ENCODE data around the gene POLR1E. TPM values are rescaled to one million over a fixed set of nuclear protein-coding genes. Genes with fewer than 3 reads are reported as not detected.

The POLR1E gene, protein sequence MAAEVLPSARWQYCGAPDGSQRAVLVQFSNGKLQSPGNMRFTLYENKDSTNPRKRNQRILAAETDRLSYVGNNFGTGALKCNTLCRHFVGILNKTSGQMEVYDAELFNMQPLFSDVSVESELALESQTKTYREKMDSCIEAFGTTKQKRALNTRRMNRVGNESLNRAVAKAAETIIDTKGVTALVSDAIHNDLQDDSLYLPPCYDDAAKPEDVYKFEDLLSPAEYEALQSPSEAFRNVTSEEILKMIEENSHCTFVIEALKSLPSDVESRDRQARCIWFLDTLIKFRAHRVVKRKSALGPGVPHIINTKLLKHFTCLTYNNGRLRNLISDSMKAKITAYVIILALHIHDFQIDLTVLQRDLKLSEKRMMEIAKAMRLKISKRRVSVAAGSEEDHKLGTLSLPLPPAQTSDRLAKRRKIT
- 30.1 and 31.2 TPM in 2 replicates for total RNA-seq (2013; cell fraction: nucleolus; rRNA removed)
- total RNA-seq (2014; rRNA removed) (52.1 and 57.9 TPM in 2 replicates), total RNA-seq (2014; rRNA removed; fragmentation: Illumina TruSeq; extraction: Trizol) (66.7 and 71.3 TPM in 2 replicates), total RNA-seq (2021) (47.7 and 48.7 TPM in 2 replicates), polyA plus RNA-seq (2011; rRNA removed) (59.7 and 61.1 TPM in 2 replicates), polyA plus RNA-seq (2014; fragmentation: Illumina TruSeq; extraction: Trizol) (65.0 and 66.6 TPM in 2 replicates), polyA plus RNA-seq (2014; fragmentation: Nextera tagmentation; extraction: Ambion mirVana) (10 to 100 TPM; 13.7 to 27.6 TPM), polyA plus RNA-seq (2014; rRNA removed) (55.7 and 57.2 TPM in 2 replicates), polyA plus RNA-seq (2016; fragmentation: Nextera tagmentation; extraction: Ambion mirVana) (10 to 100 TPM; 31.4 to 33.3 TPM), polyA minus RNA-seq (2011; rRNA and poly(A)+ RNA removed) (53.8 and 63.4 TPM in 2 replicates), Bru-seq, nascent RNA (percentile 77 among the genes with signal in this experiment), BruChase-seq, experiment 1, labeled RNA remaining after a 6-hour chase (percentile 74 among the genes with signal in this experiment), BruChase-seq, experiment 2, labeled RNA remaining after a 2-hour chase (percentile 76 among the genes with signal in this experiment)
- polyA plus RNA-seq (2011; ENCODE audit: low read depth): 30.2 TPM
- polyA plus RNA-seq (2011; cell fraction: cytosol; rRNA removed): 47.2 and 51.1 TPM in 2 replicates
- polyA plus RNA-seq (2011; cell fraction: nucleus; rRNA removed): 20.2 and 27.6 TPM in 2 replicates
- 32.5 and 42.2 TPM in 2 replicates for polyA plus RNA-seq (2012)
- polyA minus RNA-seq (2011; cell fraction: cytosol; rRNA and poly(A)+ RNA removed): 15.1 and 19.5 TPM in 2 replicates
- polyA minus RNA-seq (2011; cell fraction: nucleus; rRNA and poly(A)+ RNA removed): 13.3 and 21.4 TPM in 2 replicates
- long read RNA-seq, experiment 1, transcript POLR1E-202 (12 exons, 1,868 nt): major isoform, 40 of 42 reads
- long read RNA-seq, experiment 1, partial matches to known transcripts: 1 of 42 reads
- long read RNA-seq, experiment 1, other reads (novel, unspliced or antisense): 1 of 42 reads
- long read RNA-seq, experiment 2, transcript POLR1E-202 (12 exons, 1,868 nt): major isoform, 193 of 209 reads
- long read RNA-seq, experiment 2, partial matches to known transcripts: 6 of 209 reads
- long read RNA-seq, experiment 2, other reads (novel, unspliced or antisense): 8 of 209 reads

DNA sequence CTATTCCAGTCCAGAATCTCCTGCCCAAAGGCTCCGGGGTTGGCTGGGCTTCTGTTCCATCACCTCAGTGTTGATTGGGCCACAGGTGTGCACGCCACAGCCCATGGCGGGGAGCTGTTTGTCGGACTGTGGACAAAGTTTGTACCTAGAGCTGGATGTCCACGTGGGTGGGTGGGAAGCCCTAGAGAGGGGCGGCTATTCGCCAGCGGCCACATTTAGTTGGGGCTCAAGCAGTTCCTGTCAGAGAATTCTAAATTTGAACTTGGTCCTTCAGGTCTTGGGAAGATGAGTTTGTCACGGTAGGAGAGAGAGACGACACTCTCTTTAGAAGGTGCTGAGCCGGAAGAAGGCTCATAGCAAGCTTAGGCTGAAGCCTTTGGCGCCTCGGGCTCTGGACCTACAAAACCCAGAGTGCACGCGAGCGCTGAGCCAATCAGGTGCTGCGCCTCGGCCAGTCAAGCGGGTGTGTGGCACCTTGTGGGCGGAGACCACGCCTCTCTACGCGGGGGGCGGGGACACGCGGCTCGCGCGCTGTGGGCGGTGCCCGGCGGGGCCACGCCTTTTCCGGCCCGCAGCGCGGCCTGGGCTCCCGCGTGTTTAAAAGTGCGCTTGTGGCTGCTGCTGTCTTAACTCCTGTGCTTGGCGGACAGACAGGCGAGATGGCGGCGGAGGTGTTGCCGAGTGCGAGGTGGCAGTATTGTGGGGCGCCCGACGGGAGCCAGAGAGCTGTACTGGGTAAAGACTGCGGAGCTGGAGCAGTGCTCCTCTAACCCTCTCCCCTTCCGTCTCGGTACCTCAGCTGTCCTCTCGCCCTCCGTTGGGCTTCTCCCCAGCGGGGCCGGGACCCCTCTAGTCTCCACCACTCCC, at the start of gene POLR1E:
POLR1E (plus strand) TSS at position 560 of the 867 bp plus-strand sequence; CDS start at position 660, 100 bp downstream.
- ATAC-seq (peak; percentile 95), FAIRE-seq (peak; percentile 89), DNase-seq (ENCODE audit: low read depth, low spot score) (peak; percentile 85)
- WGBS (ENCODE audit: insufficient coverage, insufficient replicate concordance, low lambda C conversion rate, missing lambda C conversion rate): 3% methylated on average over 54 of the region's 56 CpGs
- RAD21 ChIA-PET (ENCODE audit: unreplicated experiment): interaction anchor here (1.0 to 3.7 kb wide), 11 partner anchors 9 to 428 kb away, joined by 3 to 18 read pairs (median 5); partner anchors contain the start of genes FBXO10, TOMM5 and ZBTB5
- H4K20me1 ChIP-seq (ENCODE audit: control insufficient read depth, insufficient read depth): no peaks in the 10 kb centered on the region
- TSS peak; percentile 95 for BruUV-seq (replicated peaks)
- POLR2A ChIA-PET: interaction anchor here (0.6 to 4.0 kb wide), 14 partner anchors 11 to 349 kb away, joined by 3 to 28 read pairs (median 4); partner anchors contain the start of genes FBXO10, TOMM5 and ZBTB5
- in situ Hi-C loops (cut with MboI): loop anchor here (5.0 to 25.0 kb wide), 2 partner anchors 422 to 527 kb away; no protein-coding TSS in a partner anchor
- peak within 1 kb of the TSS; percentile 94 for H2AFZ ChIP-seq (ENCODE audit: control insufficient read depth, low read depth, low read length)
- H3K4me3 ChIP-seq: peak within 1 kb of the TSS; percentile 100
- H3K36me3 ChIP-seq (ENCODE audit: control insufficient read depth in 2 of 2, insufficient read depth in 2 of 2, low read length in 1 of 2): peaks cover 0 to 9% of the 10 kb centered on the region in 2 experiments; a peak in 1 of 4 replicates
- H3K27ac ChIP-seq (ENCODE audit: control insufficient read depth, insufficient read depth): peak within 1 kb of the TSS; percentile 71
- CTCF ChIA-PET: interaction anchor here (0.7 to 3.0 kb wide), 5 partner anchors 13 to 417 kb away, joined by 3 to 13 read pairs (median 4); partner anchors contain the start of gene TOMM5
- 0 out of 4 replicates have a peak, but pooled peaks cover 0 to 2% of the 10 kb centered on the region in 2 experiments for H3K27me3 ChIP-seq (replicated peaks in 1 of 2; ENCODE audit: control insufficient read depth in 2 of 2, insufficient read depth in 2 of 2, low read length in 1 of 2)
- intact Hi-C loops (cut with micrococcal nuclease; ENCODE audit: unreplicated experiment): loop anchor here (2.0 to 10.0 kb wide), 3 partner anchors 92 to 299 kb away; partner anchors contain the start of genes EXOSC3, FBXO10 and TOMM5
- H3K9ac ChIP-seq (ENCODE audit: control insufficient read depth, insufficient read depth, low read length): peak within 1 kb of the TSS; percentile 92
- H3K4me2 ChIP-seq (ENCODE audit: control insufficient read depth, insufficient read depth): peak within 1 kb of the TSS; percentile 99
- SMC1A ChIA-PET (ENCODE audit: uncharacterized antibody, unreplicated experiment): interaction anchor here (1.1 to 4.9 kb wide), 10 partner anchors 10 to 107 kb away, joined by 4 to 21 read pairs (median 6); partner anchors contain the start of genes FBXO10 and TOMM5
- peaks cover 31% of the 10 kb centered on the region for H3K79me2 ChIP-seq (ENCODE audit: control insufficient read depth, insufficient read depth, low read length)
- H3K4me1 ChIP-seq (ENCODE audit: control insufficient read depth, insufficient read depth, low read length): peaks cover 14% of the 10 kb centered on the region
- H3K9me3 ChIP-seq (replicated peaks; ENCODE audit: control insufficient read depth, insufficient read depth, low read length): no peaks in the 10 kb centered on the region
- TF ChIP-seq ETV6 (conservative IDR thresholded peaks at IDR 0.05 in 1 of 2, IDR thresholded peaks at IDR 0.05 in 1 of 2; ENCODE audit: borderline replicate concordance in 1 of 2, low read depth in 1 of 2): no peak
- no peak for TF ChIP-seq ZNF207 (IDR thresholded peaks at IDR 0.05; ENCODE audit: borderline replicate concordance)
- no peak for TF ChIP-seq CEBPB (IDR thresholded peaks at IDR 0.05; ENCODE audit: borderline replicate concordance in 1 of 2, low read depth in 2 of 2, low read length in 2 of 2)
- no peak for TF ChIP-seq ZNF24 (IDR thresholded peaks at IDR 0.05)
- peak; percentile 77 for TF ChIP-seq CREB1 (IDR thresholded peaks at IDR 0.05; ENCODE audit: low read depth)
- no peak for TF ChIP-seq HDAC2 (IDR thresholded peaks at IDR 0.05)
- no peak for TF ChIP-seq NR2F1 (conservative IDR thresholded peaks at IDR 0.05)
- no peak for TF ChIP-seq SREBF2 (IDR thresholded peaks at IDR 0.05; ENCODE audit: low read length)
- TF ChIP-seq, protein P1, sequence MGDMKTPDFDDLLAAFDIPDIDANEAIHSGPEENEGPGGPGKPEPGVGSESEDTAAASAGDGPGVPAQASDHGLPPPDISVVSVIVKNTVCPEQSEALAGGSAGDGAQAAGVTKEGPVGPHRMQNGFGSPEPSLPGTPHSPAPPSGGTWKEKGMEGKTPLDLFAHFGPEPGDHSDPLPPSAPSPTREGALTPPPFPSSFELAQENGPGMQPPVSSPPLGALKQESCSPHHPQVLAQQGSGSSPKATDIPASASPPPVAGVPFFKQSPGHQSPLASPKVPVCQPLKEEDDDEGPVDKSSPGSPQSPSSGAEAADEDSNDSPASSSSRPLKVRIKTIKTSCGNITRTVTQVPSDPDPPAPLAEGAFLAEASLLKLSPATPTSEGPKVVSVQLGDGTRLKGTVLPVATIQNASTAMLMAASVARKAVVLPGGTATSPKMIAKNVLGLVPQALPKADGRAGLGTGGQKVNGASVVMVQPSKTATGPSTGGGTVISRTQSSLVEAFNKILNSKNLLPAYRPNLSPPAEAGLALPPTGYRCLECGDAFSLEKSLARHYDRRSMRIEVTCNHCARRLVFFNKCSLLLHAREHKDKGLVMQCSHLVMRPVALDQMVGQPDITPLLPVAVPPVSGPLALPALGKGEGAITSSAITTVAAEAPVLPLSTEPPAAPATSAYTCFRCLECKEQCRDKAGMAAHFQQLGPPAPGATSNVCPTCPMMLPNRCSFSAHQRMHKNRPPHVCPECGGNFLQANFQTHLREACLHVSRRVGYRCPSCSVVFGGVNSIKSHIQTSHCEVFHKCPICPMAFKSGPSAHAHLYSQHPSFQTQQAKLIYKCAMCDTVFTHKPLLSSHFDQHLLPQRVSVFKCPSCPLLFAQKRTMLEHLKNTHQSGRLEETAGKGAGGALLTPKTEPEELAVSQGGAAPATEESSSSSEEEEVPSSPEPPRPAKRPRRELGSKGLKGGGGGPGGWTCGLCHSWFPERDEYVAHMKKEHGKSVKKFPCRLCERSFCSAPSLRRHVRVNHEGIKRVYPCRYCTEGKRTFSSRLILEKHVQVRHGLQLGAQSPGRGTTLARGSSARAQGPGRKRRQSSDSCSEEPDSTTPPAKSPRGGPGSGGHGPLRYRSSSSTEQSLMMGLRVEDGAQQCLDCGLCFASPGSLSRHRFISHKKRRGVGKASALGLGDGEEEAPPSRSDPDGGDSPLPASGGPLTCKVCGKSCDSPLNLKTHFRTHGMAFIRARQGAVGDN (IDR thresholded peaks at IDR 0.05): no peak
- TF ChIP-seq, protein P2, sequence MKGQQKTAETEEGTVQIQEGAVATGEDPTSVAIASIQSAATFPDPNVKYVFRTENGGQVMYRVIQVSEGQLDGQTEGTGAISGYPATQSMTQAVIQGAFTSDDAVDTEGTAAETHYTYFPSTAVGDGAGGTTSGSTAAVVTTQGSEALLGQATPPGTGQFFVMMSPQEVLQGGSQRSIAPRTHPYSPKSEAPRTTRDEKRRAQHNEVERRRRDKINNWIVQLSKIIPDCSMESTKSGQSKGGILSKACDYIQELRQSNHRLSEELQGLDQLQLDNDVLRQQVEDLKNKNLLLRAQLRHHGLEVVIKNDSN (IDR thresholded peaks at IDR 0.05; ENCODE audit: borderline replicate concordance, extremely low read length, insufficient read depth, low read depth, low read length): peak; percentile 55

Measured in GM12878 (cell line).